Measurements from ENCODE around the gene MYL2.

The MYL2 gene

GRCh38 chr12:110872100-110872499 lies 48.3 kb downstream of the MYL2 start:
- H3K27me3 ChIP-seq (ENCODE audit: control insufficient read depth, insufficient read depth, low read length, poor library complexity, severe bottlenecking), result no peaks in the 10 kb centered on the region
- 80 to 81% methylated on average over 4 of the region's 4 CpGs for WGBS, 2 experiments
- no peaks in the 10 kb centered on the region for H3K4me1 ChIP-seq (ENCODE audit: control insufficient read depth, insufficient read depth, low read length)
- no peak overlapping the region for H3K27ac ChIP-seq (ENCODE audit: insufficient read depth, low read depth, low read length, poor library complexity, severe bottlenecking)
- H3K4me3 ChIP-seq (ENCODE audit: insufficient read depth, low read depth, low read length), result no peak overlapping the region
- H3K36me3 ChIP-seq (ENCODE audit: control insufficient read depth, insufficient read depth, low read length), result no peaks in the 10 kb centered on the region
- H3K9me3 ChIP-seq (ENCODE audit: control insufficient read depth, low read length), result no peaks in the 10 kb centered on the region

- 85 to 93% methylated on average over 4 of the region's 5 CpGs for WGBS, 2 experiments
- no peaks in the 10 kb centered on the region for H3K36me3 ChIP-seq (ENCODE audit: control insufficient read depth, insufficient read depth, low read length)
- H3K4me3 ChIP-seq (ENCODE audit: insufficient read depth, low read depth, low read length), result no peak overlapping the region
- no peaks in the 10 kb centered on the region for H3K9me3 ChIP-seq (ENCODE audit: control insufficient read depth, low read length)
- H3K27ac ChIP-seq (ENCODE audit: insufficient read depth, low read depth, low read length, poor library complexity, severe bottlenecking), result no peak overlapping the region
- H3K27me3 ChIP-seq (ENCODE audit: control insufficient read depth, insufficient read depth, low read length, poor library complexity, severe bottlenecking), result no peaks in the 10 kb centered on the region
- H3K4me1 ChIP-seq (ENCODE audit: control insufficient read depth, insufficient read depth, low read length), result no peaks in the 10 kb centered on the region
These were observed 50.6 kb downstream of the MYL2 start for GRCh38 chr12:110869803-110870202.

- no peak overlapping the region for H3K4me3 ChIP-seq (ENCODE audit: insufficient read depth, low read depth, low read length)
- 87 to 95% methylated on average over 3 of the region's 3 CpGs for whole genome bisulfite sequencing, 2 experiments
- no peak overlapping the region for H3K27ac ChIP-seq (ENCODE audit: insufficient read depth, low read depth, low read length, poor library complexity, severe bottlenecking)
- H3K9me3 ChIP-seq (ENCODE audit: control insufficient read depth, low read length), result no peaks in the 10 kb centered on the region
- H3K27me3 ChIP-seq (ENCODE audit: control insufficient read depth, insufficient read depth, low read length, poor library complexity, severe bottlenecking), result no peaks in the 10 kb centered on the region
- H3K4me1 ChIP-seq (ENCODE audit: control insufficient read depth, insufficient read depth, low read length), result no peaks in the 10 kb centered on the region
- no peaks in the 10 kb centered on the region for H3K36me3 ChIP-seq (ENCODE audit: control insufficient read depth, insufficient read depth, low read length)
These were observed 51.4 kb downstream of the MYL2 start for GRCh38 chr12:110869026-110869425.

DNA sequence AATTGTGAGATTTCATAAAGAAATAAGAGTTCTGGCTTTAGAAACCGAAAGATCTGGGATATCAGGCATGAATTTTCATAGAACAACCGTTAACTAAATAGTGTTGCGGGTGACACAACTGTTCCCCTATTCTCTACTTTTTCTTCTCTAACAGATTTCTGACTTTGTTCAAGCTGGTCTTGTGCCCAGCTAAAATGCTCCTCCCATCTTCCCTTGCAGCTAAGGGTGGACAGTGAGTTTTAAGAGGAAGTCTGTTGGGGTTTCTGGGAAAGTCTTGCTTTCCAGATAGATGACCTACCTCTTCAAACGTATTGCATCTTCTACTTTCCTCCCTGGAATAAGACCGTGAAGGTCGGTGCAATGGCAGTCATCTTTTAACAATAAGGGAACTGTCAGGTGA lies 54.9 kb downstream of the MYL2 start:
- no peak overlapping the region for H3K4me3 ChIP-seq (ENCODE audit: insufficient read depth, low read depth, low read length)
- 95% methylated on average over 6 of the region's 6 CpGs for WGBS, 2 experiments

GRCh38 chr12:110863161-110863560 lies 57.2 kb downstream of the MYL2 start:
- Histone ChIP-seq H3K27me3 (ENCODE audit: control insufficient read depth, insufficient read depth, low read length, poor library complexity, severe bottlenecking) (no peaks in the 10 kb centered on the region), H3K27ac (ENCODE audit: insufficient read depth, low read depth, low read length, poor library complexity, severe bottlenecking) (no peak overlapping the region), H3K4me1 (ENCODE audit: control insufficient read depth, insufficient read depth, low read length) (peaks cover 10% of the 10 kb centered on the region), H3K4me3 (ENCODE audit: insufficient read depth, low read depth, low read length) (no peak overlapping the region), H3K9me3 (ENCODE audit: control insufficient read depth, low read length) (no peaks in the 10 kb centered on the region), H3K36me3 (ENCODE audit: control insufficient read depth, insufficient read depth, low read length) (no peaks in the 10 kb centered on the region)
- WGBS, 2 experiments, result 83 to 86% methylated on average over 7 of the region's 7 CpGs

More for the DNA sequence above, 54.9 kb downstream of the MYL2 start:
- Histone ChIP-seq H3K9me3 (ENCODE audit: control insufficient read depth, low read length) (no peaks in the 10 kb centered on the region), H3K36me3 (ENCODE audit: control insufficient read depth, insufficient read depth, low read length) (no peaks in the 10 kb centered on the region), H3K27me3 (ENCODE audit: control insufficient read depth, insufficient read depth, low read length, poor library complexity, severe bottlenecking) (no peaks in the 10 kb centered on the region), H3K4me1 (ENCODE audit: control insufficient read depth, insufficient read depth, low read length) (peaks cover 10% of the 10 kb centered on the region), H3K27ac (ENCODE audit: insufficient read depth, low read depth, low read length, poor library complexity, severe bottlenecking) (no peak overlapping the region)

DNA sequence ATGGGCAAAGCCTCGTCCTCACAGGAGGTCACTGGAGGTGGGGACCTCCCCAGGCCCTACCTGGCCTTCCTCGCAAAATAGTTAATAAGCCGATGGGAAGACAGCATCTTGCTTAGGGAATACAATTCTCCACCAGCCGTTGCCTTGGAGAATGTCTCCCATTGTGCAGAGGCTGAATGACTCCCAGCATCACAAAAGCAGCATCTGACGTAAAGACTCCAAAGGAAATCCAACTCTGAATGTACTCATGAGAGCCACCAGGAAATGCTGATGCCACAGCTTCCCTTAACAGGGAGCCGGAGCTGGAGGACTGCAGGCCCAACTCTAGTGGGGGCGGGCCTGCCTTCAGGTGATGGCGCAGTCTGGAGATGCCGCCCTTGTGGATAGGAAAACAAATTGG lies 58.0 kb downstream of the MYL2 start:
- no peak overlapping the region for H3K4me3 ChIP-seq (ENCODE audit: insufficient read depth, low read depth, low read length)
- no peaks in the 10 kb centered on the region for H3K9me3 ChIP-seq (ENCODE audit: control insufficient read depth, low read length)
- 66% methylated on average over 9 of the region's 9 CpGs for whole genome bisulfite sequencing, 2 experiments
- H3K4me1 ChIP-seq (ENCODE audit: control insufficient read depth, insufficient read depth, low read length), result peaks cover 10% of the 10 kb centered on the region
- no peaks in the 10 kb centered on the region for H3K27me3 ChIP-seq (ENCODE audit: control insufficient read depth, insufficient read depth, low read length, poor library complexity, severe bottlenecking)
- H3K36me3 ChIP-seq (ENCODE audit: control insufficient read depth, insufficient read depth, low read length), result no peaks in the 10 kb centered on the region
- H3K27ac ChIP-seq (ENCODE audit: insufficient read depth, low read depth, low read length, poor library complexity, severe bottlenecking), result peak overlapping the region; percentile 91

DNA sequence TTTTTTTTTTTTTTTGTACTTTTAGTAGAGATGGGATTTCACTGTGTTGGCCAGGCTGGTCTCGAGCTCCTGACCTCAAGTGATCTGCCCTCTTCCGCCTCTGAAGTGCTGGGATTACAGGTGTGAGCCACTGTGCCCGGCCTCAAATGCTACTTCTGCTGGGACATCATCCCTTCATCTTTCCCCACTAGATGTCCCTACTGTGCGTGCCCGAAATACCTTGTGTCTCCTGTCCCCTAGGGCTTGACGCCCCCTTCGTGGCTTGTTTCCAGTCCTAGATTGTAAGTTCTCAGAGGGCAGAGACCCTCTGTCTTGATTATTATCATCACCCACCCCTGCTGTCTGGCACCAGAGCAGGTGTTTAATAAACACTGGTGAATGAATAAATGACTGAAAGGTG lies 58.6 kb downstream of the MYL2 start:
- Histone ChIP-seq H3K9me3 (ENCODE audit: control insufficient read depth, low read length) (no peaks in the 10 kb centered on the region), H3K27me3 (ENCODE audit: control insufficient read depth, insufficient read depth, low read length, poor library complexity, severe bottlenecking) (no peaks in the 10 kb centered on the region), H3K36me3 (ENCODE audit: control insufficient read depth, insufficient read depth, low read length) (no peaks in the 10 kb centered on the region), H3K4me1 (ENCODE audit: control insufficient read depth, insufficient read depth, low read length) (peaks cover 10% of the 10 kb centered on the region), H3K4me3 (ENCODE audit: insufficient read depth, low read depth, low read length) (no peak overlapping the region), H3K27ac (ENCODE audit: insufficient read depth, low read depth, low read length, poor library complexity, severe bottlenecking) (peak overlapping the region; percentile 91)
- WGBS, 2 experiments, result 69 to 71% methylated on average over 7 of the region's 7 CpGs
